GM12878 (cell line): Measurements from ENCODE around the gene ADCY5.

Experiments
- EZH2 ChIP-seq: IDR thresholded peaks from 2 replicates; pipeline ENCODE4 v1.6.1; 2012; ENCODE audit warnings: low read depth, mild to moderate bottlenecking, control low read depth, inconsistent platforms, low read length, borderline replicate concordance; ENCODE audit not compliant: control insufficient read depth
- FOXK2 ChIP-seq: fragments of 450-650 bp; IDR thresholded peaks from 2 replicates; pipeline ENCODE4 v1.6.1; 2017; ENCODE audit warnings: mild to moderate bottlenecking, moderate library complexity
- JUND ChIP-seq: IDR thresholded peaks from 2 replicates; pipeline ENCODE4 v1.6.1; 2012; ENCODE audit warnings: low read depth, mild to moderate bottlenecking, low read length, improper control_type of control experiment, moderate library complexity
- SIX5 ChIP-seq: IDR thresholded peaks from 2 replicates; pipeline ENCODE4 v1.6.1; 2011; ENCODE audit warnings: mild to moderate bottlenecking, low read depth, low read length, moderate library complexity; ENCODE audit not compliant: severe bottlenecking
- SUZ12 ChIP-seq: fragments of 200-600 bp; sonication (generic); IDR thresholded peaks from one replicate; pipeline ENCODE4 v1.6.1; 2018; ENCODE audit warnings: antibody characterized with exemption, mild to moderate bottlenecking; ENCODE audit not compliant: unreplicated experiment
- TF ChIP-seq, protein P1 (sequence below), 3 experiments: IDR thresholded peaks in 2 of 3; conservative IDR thresholded peaks in 1 of 3; 2 replicates each; pipeline ENCODE4 v1.5.1; 2011; ENCODE audit warnings: low read depth in 3 of 3, low read length in 3 of 3, mild to moderate bottlenecking in 3 of 3, control low read depth in 2 of 3, moderate library complexity in 2 of 3, inconsistent platforms in 1 of 3, mixed read lengths in 1 of 3; ENCODE audit not compliant: control insufficient read depth in 2 of 3, insufficient read depth in 1 of 3; ENCODE audit errors: extremely low read depth in 1 of 3
- TF ChIP-seq, protein P2 (sequence below): IDR thresholded peaks from 2 replicates; pipeline ENCODE4 v1.6.1; 2012; ENCODE audit warnings: mild to moderate bottlenecking, low read depth, low read length
- TF ChIP-seq, protein P3 (sequence below): fragments of 150-350 bp; IDR thresholded peaks from 2 replicates; pipeline ENCODE4 v1.6.1; 2016; ENCODE audit warnings: low read depth, low read length

DNA sequence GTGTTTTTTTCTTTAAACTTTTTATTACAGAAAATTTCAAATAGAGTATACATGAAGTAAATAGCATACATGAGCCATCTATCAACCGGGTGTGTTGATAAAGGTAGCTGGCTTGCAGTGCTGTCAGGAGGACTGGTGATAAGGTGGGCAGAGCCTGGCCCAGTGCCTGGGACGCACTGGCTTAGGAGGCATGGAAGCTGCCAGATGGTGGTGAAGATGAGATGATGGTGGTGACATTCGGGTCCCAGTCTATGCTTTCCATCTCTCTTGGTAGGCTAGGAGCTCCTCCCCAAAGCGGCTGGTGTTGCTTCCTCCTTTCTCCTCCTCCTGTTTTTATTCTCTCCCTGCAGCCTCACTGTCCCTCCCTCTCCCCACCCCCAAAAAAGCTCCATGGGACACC lies 101.7 kb downstream of the ADCY5 start:
- TF ChIP-seq SUZ12, result no peak
- TF ChIP-seq, protein P1, sequence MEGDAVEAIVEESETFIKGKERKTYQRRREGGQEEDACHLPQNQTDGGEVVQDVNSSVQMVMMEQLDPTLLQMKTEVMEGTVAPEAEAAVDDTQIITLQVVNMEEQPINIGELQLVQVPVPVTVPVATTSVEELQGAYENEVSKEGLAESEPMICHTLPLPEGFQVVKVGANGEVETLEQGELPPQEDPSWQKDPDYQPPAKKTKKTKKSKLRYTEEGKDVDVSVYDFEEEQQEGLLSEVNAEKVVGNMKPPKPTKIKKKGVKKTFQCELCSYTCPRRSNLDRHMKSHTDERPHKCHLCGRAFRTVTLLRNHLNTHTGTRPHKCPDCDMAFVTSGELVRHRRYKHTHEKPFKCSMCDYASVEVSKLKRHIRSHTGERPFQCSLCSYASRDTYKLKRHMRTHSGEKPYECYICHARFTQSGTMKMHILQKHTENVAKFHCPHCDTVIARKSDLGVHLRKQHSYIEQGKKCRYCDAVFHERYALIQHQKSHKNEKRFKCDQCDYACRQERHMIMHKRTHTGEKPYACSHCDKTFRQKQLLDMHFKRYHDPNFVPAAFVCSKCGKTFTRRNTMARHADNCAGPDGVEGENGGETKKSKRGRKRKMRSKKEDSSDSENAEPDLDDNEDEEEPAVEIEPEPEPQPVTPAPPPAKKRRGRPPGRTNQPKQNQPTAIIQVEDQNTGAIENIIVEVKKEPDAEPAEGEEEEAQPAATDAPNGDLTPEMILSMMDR (IDR thresholded peaks at IDR 0.05 in 2 of 3, conservative IDR thresholded peaks at IDR 0.05 in 1 of 3; ENCODE audit: control insufficient read depth in 2 of 3, extremely low read depth in 1 of 3, insufficient read depth in 1 of 3, low read depth in 3 of 3, low read length in 3 of 3), result no peak
- TF ChIP-seq, protein P2, sequence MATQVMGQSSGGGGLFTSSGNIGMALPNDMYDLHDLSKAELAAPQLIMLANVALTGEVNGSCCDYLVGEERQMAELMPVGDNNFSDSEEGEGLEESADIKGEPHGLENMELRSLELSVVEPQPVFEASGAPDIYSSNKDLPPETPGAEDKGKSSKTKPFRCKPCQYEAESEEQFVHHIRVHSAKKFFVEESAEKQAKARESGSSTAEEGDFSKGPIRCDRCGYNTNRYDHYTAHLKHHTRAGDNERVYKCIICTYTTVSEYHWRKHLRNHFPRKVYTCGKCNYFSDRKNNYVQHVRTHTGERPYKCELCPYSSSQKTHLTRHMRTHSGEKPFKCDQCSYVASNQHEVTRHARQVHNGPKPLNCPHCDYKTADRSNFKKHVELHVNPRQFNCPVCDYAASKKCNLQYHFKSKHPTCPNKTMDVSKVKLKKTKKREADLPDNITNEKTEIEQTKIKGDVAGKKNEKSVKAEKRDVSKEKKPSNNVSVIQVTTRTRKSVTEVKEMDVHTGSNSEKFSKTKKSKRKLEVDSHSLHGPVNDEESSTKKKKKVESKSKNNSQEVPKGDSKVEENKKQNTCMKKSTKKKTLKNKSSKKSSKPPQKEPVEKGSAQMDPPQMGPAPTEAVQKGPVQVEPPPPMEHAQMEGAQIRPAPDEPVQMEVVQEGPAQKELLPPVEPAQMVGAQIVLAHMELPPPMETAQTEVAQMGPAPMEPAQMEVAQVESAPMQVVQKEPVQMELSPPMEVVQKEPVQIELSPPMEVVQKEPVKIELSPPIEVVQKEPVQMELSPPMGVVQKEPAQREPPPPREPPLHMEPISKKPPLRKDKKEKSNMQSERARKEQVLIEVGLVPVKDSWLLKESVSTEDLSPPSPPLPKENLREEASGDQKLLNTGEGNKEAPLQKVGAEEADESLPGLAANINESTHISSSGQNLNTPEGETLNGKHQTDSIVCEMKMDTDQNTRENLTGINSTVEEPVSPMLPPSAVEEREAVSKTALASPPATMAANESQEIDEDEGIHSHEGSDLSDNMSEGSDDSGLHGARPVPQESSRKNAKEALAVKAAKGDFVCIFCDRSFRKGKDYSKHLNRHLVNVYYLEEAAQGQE, result no peak
- TF ChIP-seq SIX5, result no peak
- no peak for TF ChIP-seq EZH2
- no peak for TF ChIP-seq FOXK2
- TF ChIP-seq, protein P3, sequence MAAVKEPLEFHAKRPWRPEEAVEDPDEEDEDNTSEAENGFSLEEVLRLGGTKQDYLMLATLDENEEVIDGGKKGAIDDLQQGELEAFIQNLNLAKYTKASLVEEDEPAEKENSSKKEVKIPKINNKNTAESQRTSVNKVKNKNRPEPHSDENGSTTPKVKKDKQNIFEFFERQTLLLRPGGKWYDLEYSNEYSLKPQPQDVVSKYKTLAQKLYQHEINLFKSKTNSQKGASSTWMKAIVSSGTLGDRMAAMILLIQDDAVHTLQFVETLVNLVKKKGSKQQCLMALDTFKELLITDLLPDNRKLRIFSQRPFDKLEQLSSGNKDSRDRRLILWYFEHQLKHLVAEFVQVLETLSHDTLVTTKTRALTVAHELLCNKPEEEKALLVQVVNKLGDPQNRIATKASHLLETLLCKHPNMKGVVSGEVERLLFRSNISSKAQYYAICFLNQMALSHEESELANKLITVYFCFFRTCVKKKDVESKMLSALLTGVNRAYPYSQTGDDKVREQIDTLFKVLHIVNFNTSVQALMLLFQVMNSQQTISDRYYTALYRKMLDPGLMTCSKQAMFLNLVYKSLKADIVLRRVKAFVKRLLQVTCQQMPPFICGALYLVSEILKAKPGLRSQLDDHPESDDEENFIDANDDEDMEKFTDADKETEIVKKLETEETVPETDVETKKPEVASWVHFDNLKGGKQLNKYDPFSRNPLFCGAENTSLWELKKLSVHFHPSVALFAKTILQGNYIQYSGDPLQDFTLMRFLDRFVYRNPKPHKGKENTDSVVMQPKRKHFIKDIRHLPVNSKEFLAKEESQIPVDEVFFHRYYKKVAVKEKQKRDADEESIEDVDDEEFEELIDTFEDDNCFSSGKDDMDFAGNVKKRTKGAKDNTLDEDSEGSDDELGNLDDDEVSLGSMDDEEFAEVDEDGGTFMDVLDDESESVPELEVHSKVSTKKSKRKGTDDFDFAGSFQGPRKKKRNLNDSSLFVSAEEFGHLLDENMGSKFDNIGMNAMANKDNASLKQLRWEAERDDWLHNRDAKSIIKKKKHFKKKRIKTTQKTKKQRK, result no peak
- no peak for TF ChIP-seq JUND
